Metanephros (tissue), 1 donor: Measurements from ENCODE around the gene PRSS23. TPM values are rescaled to one million over a fixed set of nuclear protein-coding genes. Genes with fewer than 3 reads are reported as not detected.

ENCODE experiments used
- total RNA-seq: library from RNA; depleted of rRNA; stranded (reverse); fragments of >200 nt; gene quantifications from one replicate; pipeline ENCODE4 v1.2.3, GENCODE V29; 2014

Gene PRSS23
- total RNA-seq = 105 TPM

GRCh38 chr11:86800076-86800959, at the start of gene PRSS23:
TSS of gene PRSS23 (plus strand) at chr11:86800542. CDS start at chr11:86807644, 7,102 bp downstream.

Other genes with a start within 250 kb of the PRSS23 start
- gene ME3, start 127.9 kb upstream of the PRSS23 start, total RNA-seq = 116 TPM
- gene FZD4, start 154.9 kb downstream of the PRSS23 start, total RNA-seq = 85.4 TPM
- 62.8 TPM for gene TMEM135, start 237.4 kb downstream of the PRSS23 start, total RNA-seq